GM18870 (cell line): Measurements from ENCODE around the gene SMIM26.

Experiments
- ATAC-seq: cut with Tn5 transposase; IDR thresholded peaks from one replicate; pipeline ENCODE4 v1.9.1; 2021; ENCODE audit warnings: moderate library complexity; ENCODE audit not compliant: unreplicated experiment

Gene SMIM26

DNA sequence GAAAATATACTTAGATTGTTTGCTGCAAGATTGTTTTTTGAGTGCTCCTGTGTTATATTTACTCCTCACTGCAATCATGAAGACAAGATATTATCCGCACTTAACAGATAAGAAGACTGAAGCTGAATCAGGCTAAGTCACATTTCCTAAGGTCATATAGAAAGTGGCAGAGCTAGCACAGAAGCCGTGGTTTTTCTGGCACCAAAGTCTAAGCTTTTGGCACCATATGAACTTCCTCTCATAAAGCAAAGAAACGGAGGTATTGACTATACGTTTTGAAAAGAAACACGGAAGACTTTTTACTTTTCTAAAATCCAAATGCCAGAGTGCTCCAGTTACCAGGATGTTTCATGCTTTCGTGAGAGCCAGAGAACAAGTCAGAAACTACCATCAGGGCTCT is 11.3 kb downstream of the SMIM26 start:
- ATAC-seq, result no peak

- no peak for ATAC-seq
These were observed 12.8 kb downstream of the SMIM26 start for GRCh38 chr20:18580012-18580411.

GRCh38 chr20:18585134-18585533 is 17.9 kb downstream of the SMIM26 start:
- no peak for ATAC-seq

GRCh38 chr20:18587665-18588573 is 20.7 kb downstream of the SMIM26 start, which contains the start of gene DTD1:
DTD1 (plus strand) TSS chr20:18588054; CDS start chr20:18588073, 19 bp downstream.
- peak; percentile 86 for ATAC-seq

DNA sequence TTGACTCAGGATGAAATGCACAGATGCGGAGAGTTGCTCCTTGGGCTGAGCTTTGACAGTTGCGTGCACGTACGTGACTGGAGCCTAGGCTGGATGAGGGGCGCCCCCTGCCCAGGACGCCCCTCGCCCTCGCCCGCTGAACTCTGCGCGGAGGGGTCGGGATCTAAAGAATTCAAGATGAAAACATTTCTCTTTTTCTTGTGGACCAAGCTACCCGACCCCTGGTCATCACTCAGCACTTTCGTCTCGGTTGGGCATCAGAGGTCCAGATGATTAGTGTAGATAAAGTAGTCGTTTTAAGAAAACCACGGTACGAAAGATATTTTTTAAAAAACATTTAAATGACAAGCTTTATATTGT is 21.3 kb downstream of the SMIM26 start:
- no peak for ATAC-seq

DNA sequence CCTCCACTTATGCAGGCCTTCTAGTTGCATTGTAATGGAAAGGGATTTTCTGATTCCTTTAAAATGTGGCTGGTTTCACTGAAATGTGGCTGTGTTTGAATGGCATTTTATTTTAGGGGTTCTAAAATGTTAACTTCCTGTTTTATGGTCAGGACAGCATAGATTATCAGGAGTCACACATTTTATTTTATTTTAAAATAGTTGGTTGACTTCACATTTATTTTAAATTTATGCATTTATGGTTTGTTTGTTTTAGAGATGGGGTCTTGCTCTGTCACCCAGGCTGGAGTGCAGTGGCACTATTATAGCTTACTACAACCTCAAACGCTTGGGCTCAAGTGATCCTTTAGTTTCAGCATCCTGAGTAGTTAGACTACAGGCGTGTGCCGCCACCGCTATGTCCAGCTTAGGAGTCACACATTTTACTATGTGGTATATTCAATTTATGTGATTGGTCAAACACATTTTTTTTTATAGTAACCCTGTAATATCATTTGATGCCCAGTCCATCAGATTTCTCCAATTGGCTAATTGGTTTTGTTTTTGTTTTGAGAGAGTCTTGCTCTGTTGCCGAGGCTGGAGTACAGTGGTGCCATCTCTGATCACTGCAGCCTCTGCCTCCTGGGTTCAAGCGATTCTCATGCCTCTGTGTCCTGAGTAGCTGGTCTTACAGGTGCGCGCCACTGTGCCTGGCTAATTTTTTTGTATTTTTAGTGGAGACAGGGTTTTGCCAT is 22.9 kb downstream of the SMIM26 start:
- ATAC-seq, result no peak

GRCh38 chr20:18596270-18596669 is 29.0 kb downstream of the SMIM26 start:
- ATAC-seq, result no peak

DNA sequence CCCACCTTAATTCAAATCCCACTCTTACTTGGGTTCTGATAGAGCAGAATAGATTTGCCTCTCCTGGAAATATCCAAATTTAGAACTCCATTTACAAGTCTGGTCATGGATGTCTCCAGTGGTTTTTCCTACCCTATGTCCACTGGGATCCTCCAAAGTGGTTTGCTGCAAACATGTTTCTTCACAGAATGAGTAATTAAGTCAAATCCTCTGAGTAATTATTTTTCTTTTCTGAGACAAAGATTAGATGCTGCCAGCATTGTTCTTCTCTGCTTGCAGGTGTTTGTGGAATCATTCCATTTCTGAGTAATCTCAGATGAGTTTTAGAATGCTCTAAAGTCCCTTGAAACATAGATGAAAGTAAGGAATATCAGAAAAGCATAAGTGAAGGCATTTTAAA is 42.5 kb downstream of the SMIM26 start:
- ATAC-seq, result no peak

- ATAC-seq, result no peak
These were observed 44.3 kb downstream of the SMIM26 start for GRCh38 chr20:18611492-18611891.

GRCh38 chr20:18613553-18613952 is 46.3 kb downstream of the SMIM26 start:
- no peak for ATAC-seq

DNA sequence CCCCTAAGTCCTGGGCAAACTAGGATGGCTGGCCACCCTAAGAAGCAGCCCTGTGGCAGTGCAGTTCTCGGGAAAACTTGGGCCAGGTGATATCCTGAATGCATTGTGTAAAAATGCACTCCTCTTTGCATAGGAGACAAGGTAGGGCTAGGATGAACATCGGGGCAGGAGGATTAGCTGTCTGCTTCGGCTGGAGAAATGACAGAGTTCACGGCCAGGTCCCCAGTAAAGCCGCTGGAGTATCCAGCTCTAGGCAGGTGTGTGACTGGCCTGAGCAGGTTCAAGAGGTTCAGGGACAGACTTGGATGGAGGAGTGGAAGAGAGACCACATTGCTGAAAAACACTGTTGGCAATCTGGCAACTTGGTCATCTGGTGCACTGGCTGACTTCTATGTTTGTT is 47.0 kb downstream of the SMIM26 start:
- ATAC-seq, result no peak

DNA sequence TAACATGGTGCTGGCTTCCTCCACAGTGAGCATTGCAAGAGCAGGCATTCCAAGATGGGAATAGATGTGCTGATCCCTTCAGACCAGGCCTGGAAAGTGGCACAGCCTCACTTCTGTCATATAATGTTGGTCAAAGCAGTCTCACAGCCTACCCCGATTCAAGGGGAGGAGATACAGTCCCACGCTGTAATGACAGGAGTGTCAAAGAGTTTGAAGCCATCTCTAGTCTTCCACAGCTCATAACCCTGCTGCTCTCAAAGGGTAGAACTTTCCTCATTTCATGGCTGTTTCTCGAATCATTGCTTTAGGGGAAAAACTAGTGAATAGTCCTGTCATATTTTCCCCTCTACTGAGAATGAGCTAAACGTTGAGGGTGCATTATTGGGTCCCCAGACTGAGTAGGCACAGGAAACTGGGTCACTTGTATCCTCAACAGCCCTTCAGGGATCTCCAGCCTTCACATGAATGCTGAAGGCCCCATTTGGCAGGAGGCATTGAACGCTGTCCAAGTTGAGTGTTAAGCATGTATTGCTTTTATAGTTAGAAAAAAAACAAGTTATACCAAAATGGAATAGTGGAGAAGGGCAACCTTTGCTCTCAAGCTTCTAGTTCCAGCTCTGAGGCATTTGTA is 47.9 kb downstream of the SMIM26 start:
- ATAC-seq, result no peak
